HG03097 (cell line): ENCODE measurements around the gene SCN8A.

Source experiments
- ATAC-seq: cut with Tn5 transposase; IDR thresholded peaks from one replicate; pipeline ENCODE4 v1.9.1; 2021; ENCODE audit not compliant: unreplicated experiment, low FRiP score

SCN8A gene

DNA sequence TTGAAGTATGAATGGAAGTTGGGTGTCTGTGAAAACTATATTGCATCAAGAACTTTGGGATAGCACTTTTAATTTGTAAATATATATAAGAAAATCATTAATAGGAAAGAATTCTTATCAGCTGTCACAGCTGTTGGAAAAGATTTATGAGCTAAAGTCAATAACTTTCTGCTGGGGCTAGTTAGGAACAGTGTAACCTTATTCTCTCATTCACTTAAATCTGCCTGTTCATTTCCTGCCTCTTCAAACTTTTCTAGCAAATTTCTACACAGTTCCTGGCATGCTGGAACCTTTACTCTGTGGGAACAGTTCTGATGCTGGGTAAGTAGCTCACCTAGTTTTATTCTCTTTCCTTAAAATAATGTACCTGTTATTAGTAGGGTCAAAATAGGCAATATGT, 109.9 kb downstream of the SCN8A start:
- ATAC-seq: no peak

GRCh38 chr12:51702587-51702986, 111.6 kb downstream of the SCN8A start:
- no peak for ATAC-seq

- no peak for ATAC-seq
Measured at GRCh38 chr12:51705450-51705849, 114.4 kb downstream of the SCN8A start.

GRCh38 chr12:51706206-51706605, 115.2 kb downstream of the SCN8A start:
- ATAC-seq: no peak

DNA sequence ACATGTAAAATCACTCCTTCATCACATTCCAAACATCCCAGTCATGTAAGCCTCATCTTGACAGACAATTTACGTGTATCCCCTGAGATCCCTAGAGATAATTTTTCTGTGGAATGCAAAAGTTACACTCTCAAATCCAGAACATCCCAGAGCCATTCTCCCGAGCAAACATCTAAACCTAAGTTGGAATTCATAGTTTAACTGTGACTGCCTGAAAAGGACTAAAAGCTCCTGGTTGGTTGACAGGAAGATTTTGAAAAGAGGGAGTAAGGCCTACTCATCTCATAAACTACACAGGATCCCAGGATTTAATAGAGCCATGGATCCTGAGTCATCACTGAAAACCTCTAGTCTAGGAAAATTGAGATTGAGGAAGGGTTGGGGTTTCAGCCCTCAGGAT, 123.6 kb downstream of the SCN8A start:
- no peak for ATAC-seq

- no peak for ATAC-seq
Measured at GRCh38 chr12:51717326-51717925, 126.4 kb downstream of the SCN8A start.

DNA sequence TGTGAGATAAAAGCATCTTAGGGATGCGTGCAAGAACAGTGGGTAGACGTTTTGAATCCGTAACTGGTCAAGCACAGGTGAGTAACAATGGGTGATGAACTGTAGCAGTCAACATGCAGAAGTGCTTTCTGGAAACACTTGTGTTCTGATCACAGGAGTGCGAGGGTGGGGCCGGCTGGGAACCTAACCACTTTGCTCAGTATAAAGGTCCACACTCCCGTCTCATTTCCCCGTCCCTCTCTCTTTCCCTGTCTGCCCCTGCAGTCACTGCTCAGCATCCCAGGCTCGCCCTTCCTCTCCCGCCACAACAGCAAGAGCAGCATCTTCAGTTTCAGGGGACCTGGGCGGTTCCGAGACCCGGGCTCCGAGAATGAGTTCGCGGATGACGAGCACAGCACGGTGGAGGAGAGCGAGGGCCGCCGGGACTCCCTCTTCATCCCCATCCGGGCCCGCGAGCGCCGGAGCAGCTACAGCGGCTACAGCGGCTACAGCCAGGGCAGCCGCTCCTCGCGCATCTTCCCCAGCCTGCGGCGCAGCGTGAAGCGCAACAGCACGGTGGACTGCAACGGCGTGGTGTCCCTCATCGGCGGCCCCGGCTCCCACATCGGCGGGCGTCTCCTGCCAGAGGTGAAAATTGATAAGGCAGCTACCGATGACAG, 130.4 kb downstream of the SCN8A start:
- no peak for ATAC-seq

- ATAC-seq: no peak
Measured at GRCh38 chr12:51722431-51722830, 131.4 kb downstream of the SCN8A start.

DNA sequence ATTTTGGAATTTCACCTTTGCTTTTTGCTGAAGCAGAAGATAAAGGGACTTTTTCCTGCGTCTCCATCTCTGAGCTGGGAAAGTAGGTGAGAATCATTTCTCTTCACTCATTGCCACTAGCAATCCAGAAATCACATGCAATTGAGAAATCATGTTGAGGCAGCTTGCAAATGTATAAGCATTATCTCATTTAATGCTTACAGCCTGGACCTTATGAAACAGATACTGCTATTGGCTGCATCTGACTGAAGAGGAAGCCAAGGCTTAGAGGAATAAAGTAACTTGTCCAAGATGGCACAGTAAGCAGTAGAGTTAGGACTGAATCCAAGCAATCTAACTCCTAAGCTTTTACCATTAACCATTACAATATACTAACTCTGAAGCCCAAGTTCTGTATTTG, 135.1 kb downstream of the SCN8A start:
- ATAC-seq: no peak

DNA sequence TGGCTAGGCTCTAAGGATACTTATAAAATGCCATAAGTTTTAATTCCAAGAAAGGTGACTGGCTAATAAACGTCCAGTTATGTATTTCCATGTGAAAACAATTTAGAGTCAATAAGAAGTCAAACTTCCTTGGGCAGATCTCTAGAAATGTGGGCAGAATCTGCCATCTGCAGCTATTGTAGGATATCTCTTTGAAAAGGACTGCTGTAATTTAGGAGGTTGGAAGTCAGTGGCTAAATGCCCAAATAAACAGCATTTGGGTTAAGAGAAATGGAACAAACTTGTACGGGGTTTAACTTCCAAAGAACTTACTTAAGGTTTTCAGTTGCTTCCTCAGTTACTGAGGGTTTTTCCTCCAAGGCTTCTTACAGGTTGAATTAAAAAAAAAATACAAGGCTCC, 135.9 kb downstream of the SCN8A start:
- ATAC-seq: no peak

- no peak for ATAC-seq
Measured at GRCh38 chr12:51729331-51729730, 138.3 kb downstream of the SCN8A start.

- ATAC-seq: no peak
Measured at GRCh38 chr12:51730745-51731144, 139.7 kb downstream of the SCN8A start.

GRCh38 chr12:51740536-51740935, 149.5 kb downstream of the SCN8A start:
- no peak for ATAC-seq

- ATAC-seq: no peak
Measured at GRCh38 chr12:51744235-51744634, 153.2 kb downstream of the SCN8A start.

DNA sequence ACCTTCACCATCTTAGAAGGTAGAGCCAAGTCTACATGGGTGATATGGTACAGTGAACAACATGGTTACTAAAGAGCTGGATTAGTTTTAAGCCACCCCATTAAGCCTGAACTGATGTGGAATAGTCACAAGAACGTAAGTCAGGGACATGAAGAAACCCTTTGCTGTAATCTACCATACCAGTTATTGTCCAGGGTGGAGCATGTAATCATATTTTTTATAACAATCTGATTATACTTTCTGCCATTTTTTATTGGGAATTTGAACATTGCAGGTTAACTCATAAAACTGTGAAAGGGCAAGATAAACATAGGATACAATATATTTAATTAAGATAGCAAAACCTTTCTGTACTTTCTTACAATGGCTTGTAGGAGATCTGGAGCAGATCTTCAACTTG, 153.9 kb downstream of the SCN8A start:
- ATAC-seq: no peak

GRCh38 chr12:51746416-51746815, 155.4 kb downstream of the SCN8A start:
- ATAC-seq: no peak

DNA sequence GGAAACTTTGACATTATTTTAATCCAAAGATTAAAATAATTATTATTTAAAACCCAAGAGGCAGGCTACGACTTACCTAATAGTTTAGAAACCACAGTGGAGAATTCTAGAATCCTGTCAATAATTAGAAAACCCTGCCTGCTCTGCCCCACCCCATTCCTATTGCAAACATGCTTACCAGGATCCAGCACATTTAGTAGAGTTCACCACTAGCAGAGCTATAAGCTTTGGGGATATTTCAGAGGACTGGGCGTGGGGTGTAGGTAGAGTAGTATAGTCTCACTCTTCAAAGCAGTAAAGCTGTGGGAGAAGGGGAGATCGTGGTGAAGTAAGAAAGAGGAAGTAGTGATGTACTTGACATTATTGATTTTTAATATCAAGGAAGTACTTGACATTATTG, 157.2 kb downstream of the SCN8A start:
- no peak for ATAC-seq

- no peak for ATAC-seq
Measured at GRCh38 chr12:51749206-51749985, 158.4 kb downstream of the SCN8A start.

- ATAC-seq: no peak
Measured at GRCh38 chr12:51749986-51750317, 158.9 kb downstream of the SCN8A start.

GRCh38 chr12:51751661-51752060, 160.6 kb downstream of the SCN8A start:
- ATAC-seq: no peak

- no peak for ATAC-seq
Measured at GRCh38 chr12:51752234-51752889, 161.3 kb downstream of the SCN8A start.
